ENCODE data around the gene DSCAML1. TPM values are rescaled to one million over a fixed set of nuclear protein-coding genes. Genes with fewer than 3 reads are reported as not detected.

Gene DSCAML1
- total RNA-seq, 1 experiment from 2014 or later, result not detected

GRCh38 chr11:117673602-117674001 is 123.4 kb downstream of the DSCAML1 start:
- H3K27ac ChIP-seq (ENCODE audit: low read depth, low read length), result no peak overlapping the region
- H3K4me1 ChIP-seq (ENCODE audit: control insufficient read depth in 1 of 2, insufficient read depth in 2 of 2, low read length in 2 of 2), result no peaks in the 10 kb centered on the region
- no peak overlapping the region for H3K4me2 ChIP-seq (ENCODE audit: low read length)
- intact Hi-C loops (cut with micrococcal nuclease), result no loop called here
- no TSS peak for BruUV-seq (replicated peaks)
- CTCF ChIA-PET, result no interaction called here
- H4K20me1 ChIP-seq (ENCODE audit: insufficient read depth), result no peaks in the 10 kb centered on the region
- no peaks in the 10 kb centered on the region for H3K36me3 ChIP-seq (ENCODE audit: control insufficient read depth in 1 of 2, insufficient read depth in 2 of 2, low read length in 2 of 2)
- H3K9me3 ChIP-seq (ENCODE audit: control insufficient read depth in 1 of 2, insufficient read depth in 1 of 2, low read depth in 1 of 2, low read length in 2 of 2), result no peaks in the 10 kb centered on the region
- no peak overlapping the region for H3K4me3 ChIP-seq (replicated peaks in 1 of 2; ENCODE audit: low read depth in 1 of 2, low read length in 2 of 2)
- ATAC-seq, result no peak
- TF ChIP-seq JUND (IDR thresholded peaks at IDR 0.05) (no peak), SRF (IDR thresholded peaks at IDR 0.05; ENCODE audit: low read depth) (no peak), CTCF (IDR thresholded peaks at IDR 0.05 in 2 of 3, conservative IDR thresholded peaks at IDR 0.05 in 1 of 3; ENCODE audit: borderline replicate concordance in 1 of 3, insufficient read depth in 1 of 3, low read depth in 2 of 3, low read length in 2 of 3) (no peak), EGR1 (IDR thresholded peaks at IDR 0.05; ENCODE audit: low read depth) (no peak), POLR2AphosphoS5 (IDR thresholded peaks at IDR 0.05; ENCODE audit: low read depth, low read length) (no peak), RAD21 (IDR thresholded peaks at IDR 0.05; ENCODE audit: low read depth) (no peak), FOSL1 (IDR thresholded peaks at IDR 0.05; ENCODE audit: low read depth) (no peak), SIN3A (IDR thresholded peaks at IDR 0.05; ENCODE audit: low read depth) (no peak)
- no peaks in the 10 kb centered on the region for H3K9me2 ChIP-seq (ENCODE audit: insufficient read depth)
- no peak overlapping the region for H3K9ac ChIP-seq (ENCODE audit: low read length)
- H2AFZ ChIP-seq (ENCODE audit: low read depth, low read length, poor library complexity, severe bottlenecking), result no peak overlapping the region
- RAD21 ChIA-PET (ENCODE audit: low non-redundant PET in 1 of 2, low total read pairs in 2 of 2, uncharacterized antibody in 2 of 2, unreplicated experiment in 2 of 2), result no interaction called here
- no peaks in the 10 kb centered on the region for H3K79me2 ChIP-seq (ENCODE audit: insufficient read depth, low read length)
- DNase-seq (ENCODE audit: low read depth, low spot score), result no peak
- POLR2A ChIA-PET, result no interaction called here
- H3K27me3 ChIP-seq (ENCODE audit: insufficient read depth, low read length), result peaks cover 65% of the 10 kb centered on the region

GRCh38 chr11:117671370-117671769 is 125.6 kb downstream of the DSCAML1 start:
- Histone ChIP-seq H3K9me3 (ENCODE audit: control insufficient read depth in 1 of 2, insufficient read depth in 1 of 2, low read depth in 1 of 2, low read length in 2 of 2) (no peaks in the 10 kb centered on the region), H2AFZ (ENCODE audit: low read depth, low read length, poor library complexity, severe bottlenecking) (no peak overlapping the region), H4K20me1 (ENCODE audit: insufficient read depth) (no peaks in the 10 kb centered on the region), H3K27ac (ENCODE audit: low read depth, low read length) (no peak overlapping the region), H3K4me3 (replicated peaks in 1 of 2; ENCODE audit: low read depth in 1 of 2, low read length in 2 of 2) (no peak overlapping the region), H3K9me2 (ENCODE audit: insufficient read depth) (no peaks in the 10 kb centered on the region), H3K9ac (ENCODE audit: low read length) (no peak overlapping the region), H3K79me2 (ENCODE audit: insufficient read depth, low read length) (no peaks in the 10 kb centered on the region), H3K27me3 (ENCODE audit: insufficient read depth, low read length) (peaks cover 55% of the 10 kb centered on the region), H3K4me2 (ENCODE audit: low read length) (no peak overlapping the region), H3K4me1 (ENCODE audit: control insufficient read depth in 1 of 2, insufficient read depth in 2 of 2, low read length in 2 of 2) (no peaks in the 10 kb centered on the region), H3K36me3 (ENCODE audit: control insufficient read depth in 1 of 2, insufficient read depth in 2 of 2, low read length in 2 of 2) (no peaks in the 10 kb centered on the region)
- ATAC-seq, result no peak
- DNase-seq (ENCODE audit: low read depth, low spot score), result no peak
- no TSS peak for BruUV-seq (replicated peaks)
- ChIA-PET POLR2A (no interaction called here), CTCF (no interaction called here), RAD21 (ENCODE audit: low non-redundant PET in 1 of 2, low total read pairs in 2 of 2, uncharacterized antibody in 2 of 2, unreplicated experiment in 2 of 2) (no interaction called here)
- intact Hi-C loops (cut with micrococcal nuclease), result no loop called here
- no peak for TF ChIP-seq EZH2phosphoT487 (IDR thresholded peaks at IDR 0.05; ENCODE audit: borderline replicate concordance)
- TF ChIP-seq POLR2A (IDR thresholded peaks at IDR 0.05; ENCODE audit: borderline replicate concordance, extremely low read depth, insufficient read depth, insufficient read length), result no peak
- no peak for TF ChIP-seq MAX (IDR thresholded peaks at IDR 0.05)
- no peak for TF ChIP-seq ELF1 (IDR thresholded peaks at IDR 0.05; ENCODE audit: borderline replicate concordance, low read depth)
- no peak for TF ChIP-seq CEBPB (IDR thresholded peaks at IDR 0.05; ENCODE audit: low read depth)
- TF ChIP-seq CTCF (IDR thresholded peaks at IDR 0.05 in 2 of 3, conservative IDR thresholded peaks at IDR 0.05 in 1 of 3; ENCODE audit: borderline replicate concordance in 1 of 3, insufficient read depth in 1 of 3, low read depth in 2 of 3, low read length in 2 of 3), result no peak
- TF ChIP-seq ZNF274 (IDR thresholded peaks at IDR 0.05; ENCODE audit: low read depth, low read length), result no peak
- no peak for TF ChIP-seq CBX3 (IDR thresholded peaks at IDR 0.05; ENCODE audit: low read depth)
- TF ChIP-seq EGR1 (IDR thresholded peaks at IDR 0.05; ENCODE audit: low read depth), result no peak
- no peak for TF ChIP-seq SRF (IDR thresholded peaks at IDR 0.05; ENCODE audit: low read depth)
- TF ChIP-seq POLR2AphosphoS5 (IDR thresholded peaks at IDR 0.05; ENCODE audit: low read depth, low read length), result no peak
- no peak for TF ChIP-seq ZBTB33 (IDR thresholded peaks at IDR 0.05; ENCODE audit: extremely low read depth, insufficient replicate concordance, low read length)

Measured in HCT116 (cell line).